ENCODE data around the gene OSBPL5.

OSBPL5 gene

DNA sequence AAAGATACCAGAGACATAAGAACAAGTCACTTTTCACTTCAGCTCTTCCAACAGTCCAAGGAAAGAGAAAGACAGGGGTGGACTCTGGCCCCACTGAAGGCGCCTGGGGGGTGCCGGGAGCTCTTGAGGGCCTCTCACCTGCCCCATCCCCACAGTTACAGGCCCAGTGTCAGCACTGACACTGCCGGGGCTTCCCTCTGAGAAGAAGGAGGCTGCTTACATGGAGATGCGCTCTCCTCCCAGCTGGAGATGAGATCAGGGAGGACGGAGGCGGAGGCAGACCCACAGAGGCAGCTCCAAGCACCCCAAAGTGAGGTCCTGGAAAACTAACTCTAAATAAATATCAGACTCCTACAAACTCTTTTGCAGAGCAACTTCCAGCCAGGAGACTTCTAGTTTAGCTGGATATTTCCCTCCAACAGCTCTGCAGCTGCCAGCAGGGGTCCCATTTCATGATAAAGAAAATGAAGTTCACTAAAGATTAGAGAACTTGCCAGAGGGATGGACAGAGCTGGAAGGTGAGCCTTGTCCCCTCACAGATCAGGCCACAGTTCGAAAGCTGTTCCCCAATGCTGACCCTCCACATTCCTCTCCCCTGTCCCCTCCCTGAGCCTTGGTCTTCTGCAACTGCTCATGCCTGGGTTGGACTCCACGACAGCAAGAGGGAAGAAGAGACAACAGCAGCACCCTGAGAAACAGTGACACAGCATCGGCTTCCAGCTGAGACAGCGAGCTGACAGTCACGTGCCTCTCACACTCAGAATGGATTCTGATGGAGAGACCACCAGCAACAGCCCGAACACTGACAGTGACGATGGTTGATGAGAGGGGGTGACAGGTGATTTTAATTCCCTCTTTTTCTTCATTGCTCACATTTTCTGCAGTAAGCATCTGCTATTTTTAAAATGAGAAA, 113.7 kb downstream of the OSBPL5 start:
- no peak for TF ChIP-seq ZNF274 (IDR thresholded peaks at IDR 0.05; ENCODE audit: low read depth, low read length)
- no peak for TF ChIP-seq SUZ12 (IDR thresholded peaks at IDR 0.05; ENCODE audit: extremely low read depth, insufficient read depth, insufficient read length)
- TF ChIP-seq YY1 (IDR thresholded peaks at IDR 0.05; ENCODE audit: insufficient read depth, insufficient read length), result no peak
- no peaks in the 10 kb centered on the region for H3K9me3 ChIP-seq (ENCODE audit: insufficient read depth, low read length)
- peaks cover 69% of the 10 kb centered on the region for H3K36me3 ChIP-seq (ENCODE audit: insufficient read depth, insufficient read length, low read length)
- H3K27me3 ChIP-seq (ENCODE audit: insufficient read depth, insufficient read length), result no peaks in the 10 kb centered on the region
- no peak overlapping the region for H3K4me3 ChIP-seq (ENCODE audit: insufficient read length, low read depth)
- DNase-seq (ENCODE audit: low read depth, low spot score), result no peak
- peaks cover 27% of the 10 kb centered on the region for H3K4me1 ChIP-seq (ENCODE audit: insufficient read depth, insufficient read length)
- peak overlapping the region; percentile 1 for H3K9ac ChIP-seq (ENCODE audit: insufficient read length, low read depth)

DNA sequence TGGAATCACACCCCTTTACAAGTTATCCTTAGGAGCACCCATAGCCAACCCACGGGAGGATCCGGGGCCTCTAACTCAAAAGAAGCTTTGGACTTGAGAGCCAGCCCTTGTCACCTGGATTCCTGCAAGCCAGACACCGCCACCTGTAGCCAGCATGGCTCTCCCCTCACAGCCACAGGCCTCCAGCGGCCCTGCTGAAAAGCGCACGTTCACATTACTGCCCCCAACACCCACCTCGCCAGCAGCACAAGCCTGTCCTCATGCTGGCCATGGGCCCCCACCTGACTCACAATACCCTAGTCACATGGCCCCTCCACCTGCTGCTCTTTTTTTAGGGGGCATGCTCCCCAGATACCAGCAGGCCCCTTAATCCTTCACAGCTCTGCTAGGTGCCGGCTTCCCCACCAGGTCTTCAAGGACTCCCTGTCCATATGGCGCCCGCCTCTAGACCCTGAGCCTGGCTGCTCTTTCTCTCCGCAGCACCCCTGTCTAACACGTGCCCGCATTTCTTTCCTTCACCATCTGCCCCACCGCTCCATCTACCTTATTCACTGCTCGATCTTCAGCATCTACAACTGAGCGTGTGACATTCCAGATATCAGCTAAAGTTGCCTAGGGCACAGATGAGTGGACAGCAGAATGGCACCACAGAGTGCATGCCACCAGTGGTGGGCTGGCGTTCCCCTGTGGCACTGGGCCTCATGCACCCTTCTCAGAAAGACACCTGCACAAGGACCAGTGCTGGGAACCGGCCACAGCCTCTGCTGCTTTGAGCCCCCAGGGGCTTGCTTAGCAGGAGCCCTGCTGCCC, 114.5 kb downstream of the OSBPL5 start:
- H3K9me3 ChIP-seq (ENCODE audit: insufficient read depth, low read length), result no peaks in the 10 kb centered on the region
- H3K36me3 ChIP-seq (ENCODE audit: insufficient read depth, insufficient read length, low read length), result peaks cover 74% of the 10 kb centered on the region
- H3K4me1 ChIP-seq (ENCODE audit: insufficient read depth, insufficient read length), result peaks cover 23% of the 10 kb centered on the region
- no peak for TF ChIP-seq ZNF274 (IDR thresholded peaks at IDR 0.05; ENCODE audit: low read depth, low read length)
- H3K27me3 ChIP-seq (ENCODE audit: insufficient read depth, insufficient read length), result no peaks in the 10 kb centered on the region
- no peak overlapping the region for H3K9ac ChIP-seq (ENCODE audit: insufficient read length, low read depth)
- no peak for DNase-seq (ENCODE audit: low read depth, low spot score)
- H3K4me3 ChIP-seq (ENCODE audit: insufficient read length, low read depth), result no peak overlapping the region

DNA sequence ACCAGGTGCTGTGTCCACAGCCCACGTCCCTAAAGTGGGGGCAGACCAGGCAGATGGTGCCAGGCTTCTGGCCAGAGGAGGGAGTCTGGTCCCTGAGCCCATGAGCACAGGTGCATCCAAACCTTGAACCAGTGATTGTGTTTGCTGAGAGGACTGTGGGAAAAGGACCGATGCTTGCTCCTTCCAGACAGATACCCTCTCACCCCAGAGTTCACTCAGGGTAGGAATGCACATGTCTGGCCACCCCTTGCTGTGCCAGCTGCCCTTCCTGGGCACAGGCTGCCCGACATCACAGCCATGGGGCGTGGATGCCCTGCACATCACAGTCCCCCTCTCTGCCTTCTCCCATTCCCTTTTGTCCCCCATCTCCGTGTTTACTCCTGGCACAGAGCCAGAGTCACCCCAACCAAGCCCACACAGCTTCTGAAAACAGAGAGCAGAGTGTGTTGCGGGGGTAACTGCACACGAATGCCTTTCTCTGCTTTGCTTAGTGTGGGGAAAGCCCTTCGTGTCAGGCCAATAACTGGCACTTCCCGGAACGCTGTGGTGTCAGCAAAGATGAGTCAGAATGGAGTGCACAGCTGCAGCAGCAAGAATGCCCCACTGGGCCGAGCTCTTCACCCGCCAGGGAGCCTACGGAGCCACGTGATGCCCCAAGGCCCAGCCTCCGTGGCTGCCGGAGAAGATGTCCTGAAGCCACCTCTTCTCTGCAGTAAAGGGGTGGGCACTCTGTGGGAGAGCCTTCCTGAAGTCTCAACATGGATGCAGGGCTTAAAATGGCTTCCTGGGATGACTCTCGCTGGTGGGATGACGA, 115.5 kb downstream of the OSBPL5 start:
- Histone ChIP-seq H3K27me3 (ENCODE audit: insufficient read depth, insufficient read length) (no peaks in the 10 kb centered on the region), H3K36me3 (ENCODE audit: insufficient read depth, insufficient read length, low read length) (peaks cover 77% of the 10 kb centered on the region), H3K9me3 (ENCODE audit: insufficient read depth, low read length) (no peaks in the 10 kb centered on the region), H3K4me1 (ENCODE audit: insufficient read depth, insufficient read length) (peaks cover 25% of the 10 kb centered on the region), H3K4me3 (ENCODE audit: insufficient read length, low read depth) (no peak overlapping the region), H3K9ac (ENCODE audit: insufficient read length, low read depth) (peak overlapping the region; percentile 52)
- TF ChIP-seq SUZ12 (IDR thresholded peaks at IDR 0.05; ENCODE audit: extremely low read depth, insufficient read depth, insufficient read length) (no peak), YY1 (IDR thresholded peaks at IDR 0.05; ENCODE audit: insufficient read depth, insufficient read length) (peak; percentile 26), ZNF274 (IDR thresholded peaks at IDR 0.05; ENCODE audit: low read depth, low read length) (no peak)
- DNase-seq (ENCODE audit: low read depth, low spot score), result no peak

- peaks cover 76% of the 10 kb centered on the region for H3K36me3 ChIP-seq (ENCODE audit: insufficient read depth, insufficient read length, low read length)
Observed at GRCh38 chr11:3047637-3048036, 117.5 kb downstream of the OSBPL5 start.

DNA sequence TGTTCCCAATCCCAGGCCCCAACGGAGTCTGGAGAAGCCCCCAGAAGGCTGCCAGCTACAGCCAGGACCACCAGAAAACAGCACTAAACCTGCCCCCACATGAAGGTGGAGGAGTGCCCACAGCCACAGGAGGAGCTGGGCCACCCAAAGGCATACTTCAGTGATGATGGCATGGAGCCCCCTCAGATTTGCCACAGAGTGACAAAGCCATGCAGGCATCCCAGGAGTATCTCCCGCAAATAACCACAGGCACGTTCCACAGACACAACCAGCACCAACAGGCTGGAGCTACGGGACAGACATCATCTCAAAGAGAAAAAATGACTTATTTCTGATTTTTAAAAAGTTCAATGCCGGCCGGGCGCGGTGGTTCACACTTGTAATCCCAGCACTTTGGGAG, 118.5 kb downstream of the OSBPL5 start:
- peaks cover 77% of the 10 kb centered on the region for H3K36me3 ChIP-seq (ENCODE audit: insufficient read depth, insufficient read length, low read length)
- H3K4me3 ChIP-seq (ENCODE audit: insufficient read length, low read depth), result no peak overlapping the region
- no peaks in the 10 kb centered on the region for H3K27me3 ChIP-seq (ENCODE audit: insufficient read depth, insufficient read length)
- no peak overlapping the region for H3K9ac ChIP-seq (ENCODE audit: insufficient read length, low read depth)
- TF ChIP-seq ZNF274 (IDR thresholded peaks at IDR 0.05; ENCODE audit: low read depth, low read length) (no peak), SUZ12 (IDR thresholded peaks at IDR 0.05; ENCODE audit: extremely low read depth, insufficient read depth, insufficient read length) (no peak), YY1 (IDR thresholded peaks at IDR 0.05; ENCODE audit: insufficient read depth, insufficient read length) (no peak)
- peaks cover 40% of the 10 kb centered on the region for H3K4me1 ChIP-seq (ENCODE audit: insufficient read depth, insufficient read length)
- H3K9me3 ChIP-seq (ENCODE audit: insufficient read depth, low read length), result no peaks in the 10 kb centered on the region
- DNase-seq (ENCODE audit: low read depth, low spot score), result no peak

More at GRCh38 chr11:3047637-3048036, 117.5 kb downstream of the OSBPL5 start:
- no peak overlapping the region for H3K4me3 ChIP-seq (ENCODE audit: insufficient read length, low read depth)
- H3K4me1 ChIP-seq (ENCODE audit: insufficient read depth, insufficient read length), result peaks cover 41% of the 10 kb centered on the region
- H3K9ac ChIP-seq (ENCODE audit: insufficient read length, low read depth), result no peak overlapping the region
- TF ChIP-seq YY1 (IDR thresholded peaks at IDR 0.05; ENCODE audit: insufficient read depth, insufficient read length), result no peak
- TF ChIP-seq ZNF274 (IDR thresholded peaks at IDR 0.05; ENCODE audit: low read depth, low read length), result no peak
- no peak for TF ChIP-seq SUZ12 (IDR thresholded peaks at IDR 0.05; ENCODE audit: extremely low read depth, insufficient read depth, insufficient read length)
- no peaks in the 10 kb centered on the region for H3K27me3 ChIP-seq (ENCODE audit: insufficient read depth, insufficient read length)
- H3K9me3 ChIP-seq (ENCODE audit: insufficient read depth, low read length), result no peaks in the 10 kb centered on the region
- no peak for DNase-seq (ENCODE audit: low read depth, low spot score)

DNA sequence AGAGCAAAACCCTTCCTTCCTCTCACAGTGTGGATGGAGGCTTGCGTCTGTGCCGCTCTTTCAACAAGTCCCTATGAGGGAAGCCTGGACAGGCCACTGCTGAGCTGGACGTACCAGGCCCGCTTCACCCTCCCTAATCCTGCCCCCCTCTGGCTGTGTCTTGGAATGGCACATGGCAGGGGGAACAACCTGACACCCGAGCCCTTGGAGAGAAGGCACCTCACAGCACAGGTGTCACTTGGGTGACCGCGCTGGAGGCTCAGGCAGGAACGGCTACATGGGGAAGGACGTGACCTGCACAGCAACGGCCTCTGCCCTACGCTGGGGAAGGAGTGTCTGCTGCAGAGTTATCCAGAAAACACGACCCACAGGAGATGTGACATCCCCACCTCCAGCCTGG, 118.9 kb downstream of the OSBPL5 start:
- Histone ChIP-seq H3K4me3 (ENCODE audit: insufficient read length, low read depth) (no peak overlapping the region), H3K36me3 (ENCODE audit: insufficient read depth, insufficient read length, low read length) (peaks cover 81% of the 10 kb centered on the region), H3K27me3 (ENCODE audit: insufficient read depth, insufficient read length) (no peaks in the 10 kb centered on the region), H3K4me1 (ENCODE audit: insufficient read depth, insufficient read length) (peaks cover 44% of the 10 kb centered on the region), H3K9me3 (ENCODE audit: insufficient read depth, low read length) (no peaks in the 10 kb centered on the region), H3K9ac (ENCODE audit: insufficient read length, low read depth) (no peak overlapping the region)
- no peak for TF ChIP-seq YY1 (IDR thresholded peaks at IDR 0.05; ENCODE audit: insufficient read depth, insufficient read length)
- TF ChIP-seq ZNF274 (IDR thresholded peaks at IDR 0.05; ENCODE audit: low read depth, low read length), result no peak
- no peak for TF ChIP-seq SUZ12 (IDR thresholded peaks at IDR 0.05; ENCODE audit: extremely low read depth, insufficient read depth, insufficient read length)
- no peak for DNase-seq (ENCODE audit: low read depth, low spot score)
